OCI-M2 (cell line): Measurements from ENCODE around the gene FBXO38.

Experiments used
- DNase-seq: peaks from one replicate; lab custom pipeline; 2025; ENCODE audit not compliant: unreplicated experiment; lab: John Stamatoyannopoulos, UW

The FBXO38 gene

GRCh38 chr5:148385094-148385493 is 1.3 kb downstream of the FBXO38 start:
- no peak for DNase-seq

- no peak for DNase-seq
These were observed 2.3 kb downstream of the FBXO38 start for GRCh38 chr5:148386041-148386440.

- DNase-seq = no peak
These were observed 3.6 kb downstream of the FBXO38 start for GRCh38 chr5:148387325-148387724.

GRCh38 chr5:148388696-148389095 is 4.9 kb downstream of the FBXO38 start:
- no peak for DNase-seq

GRCh38 chr5:148390914-148391313 is 7.2 kb downstream of the FBXO38 start:
- DNase-seq = no peak

GRCh38 chr5:148391422-148391821 is 7.7 kb downstream of the FBXO38 start:
- DNase-seq = no peak

- no peak for DNase-seq
These were observed 9.6 kb downstream of the FBXO38 start for GRCh38 chr5:148393390-148393741.

- no peak for DNase-seq
These were observed 10.8 kb downstream of the FBXO38 start for GRCh38 chr5:148394587-148395019.

- DNase-seq = no peak
These were observed 11.3 kb downstream of the FBXO38 start for GRCh38 chr5:148395031-148395430.

GRCh38 chr5:148397968-148398595 is 14.3 kb downstream of the FBXO38 start:
- DNase-seq = no peak

GRCh38 chr5:148398698-148399121 is 15.0 kb downstream of the FBXO38 start:
- no peak for DNase-seq

- DNase-seq = no peak
These were observed 17.8 kb downstream of the FBXO38 start for GRCh38 chr5:148401604-148402003.

GRCh38 chr5:148403344-148403743 is 19.6 kb downstream of the FBXO38 start:
- no peak for DNase-seq

GRCh38 chr5:148406406-148406805 is 22.6 kb downstream of the FBXO38 start:
- DNase-seq = no peak

- DNase-seq = no peak
These were observed 24.3 kb downstream of the FBXO38 start for GRCh38 chr5:148408092-148408491.

GRCh38 chr5:148412124-148412523 is 28.4 kb downstream of the FBXO38 start:
- no peak for DNase-seq

- no peak for DNase-seq
These were observed 31.1 kb downstream of the FBXO38 start for GRCh38 chr5:148414833-148415232.

GRCh38 chr5:148416416-148416815 is 32.7 kb downstream of the FBXO38 start:
- DNase-seq = no peak

- no peak for DNase-seq
These were observed 33.2 kb downstream of the FBXO38 start for GRCh38 chr5:148416921-148417320.

- DNase-seq = no peak
These were observed 34.8 kb downstream of the FBXO38 start for GRCh38 chr5:148418511-148418910.

- DNase-seq = no peak
These were observed 37.9 kb downstream of the FBXO38 start for GRCh38 chr5:148421661-148422060.

GRCh38 chr5:148425808-148426207 is 42.0 kb downstream of the FBXO38 start:
- no peak for DNase-seq

- DNase-seq = no peak
These were observed 42.8 kb downstream of the FBXO38 start for GRCh38 chr5:148426514-148426913.
